ENCODE measurements around the gene SEMA6A. TPM values are rescaled to one million over a fixed set of nuclear protein-coding genes. Genes with fewer than 3 reads are reported as not detected.
A peak's percentile ranks its signal among the peaks of the same experiment; 100 is the strongest.

The SEMA6A gene
- total and polyA plus RNA-seq, 5 donors from 2014 or later = 0.15 to 1.4 (median 0.54) TPM; not detected in 1

- Histone ChIP-seq H3K27me3 (ENCODE audit: control insufficient read depth, insufficient read depth, low read length) (no peaks in the 10 kb centered on the region), H3K9me3 (ENCODE audit: control insufficient read depth in 2 of 2, low read length in 2 of 2) (no peaks in the 10 kb centered on the region), H3K4me1 (ENCODE audit: control insufficient read depth, insufficient read depth, low read length, poor library complexity, severe bottlenecking) (no peaks in the 10 kb centered on the region), H3K27ac (ENCODE audit: insufficient read depth, low read length, poor library complexity, severe bottlenecking) (no peak overlapping the region), H3K36me3 (ENCODE audit: control insufficient read depth, insufficient read depth, low read length) (no peaks in the 10 kb centered on the region), H3K4me3 (ENCODE audit: low read depth, low read length) (no peak overlapping the region)
- DNase-seq = no peak
- no peak for ATAC-seq (ENCODE audit: low read depth in 2 of 2)
- H3K4me3 Mint-ChIP-seq = no peak overlapping the region
- no peaks in the 10 kb centered on the region for H3K4me1 Mint-ChIP-seq
- H3K36me3 Mint-ChIP-seq = peaks cover 48% of the 10 kb centered on the region
- peaks cover 0 to 2% (median 0%) of the 10 kb centered on the region in 7 donors for H3K9me3 Mint-ChIP-seq
- peak overlapping the region in 1 of 3 donors; percentile 33 for H3K27ac Mint-ChIP-seq
- H3K27me3 Mint-ChIP-seq = no peaks in the 10 kb centered on the region
Measured at GRCh38 chr5:116402235-116402634, 172.4 kb downstream of the SEMA6A start.

- Histone ChIP-seq H3K4me1 (ENCODE audit: control insufficient read depth, insufficient read depth, low read length, poor library complexity, severe bottlenecking) (no peaks in the 10 kb centered on the region), H3K27ac (ENCODE audit: insufficient read depth, low read length, poor library complexity, severe bottlenecking) (no peak overlapping the region), H3K36me3 (ENCODE audit: control insufficient read depth, insufficient read depth, low read length) (no peaks in the 10 kb centered on the region), H3K9me3 (ENCODE audit: control insufficient read depth in 2 of 2, low read length in 2 of 2) (no peaks in the 10 kb centered on the region), H3K27me3 (ENCODE audit: control insufficient read depth, insufficient read depth, low read length) (no peaks in the 10 kb centered on the region), H3K4me3 (ENCODE audit: low read depth, low read length) (no peak overlapping the region)
- ATAC-seq (ENCODE audit: low read depth in 2 of 2) (no peak), DNase-seq (no peak)
- Mint-ChIP-seq H3K9me3 (peaks cover 0 to 2% (median 0%) of the 10 kb centered on the region in 7 donors), H3K36me3 (peaks cover 46% of the 10 kb centered on the region), H3K27ac (no peak overlapping the region), H3K4me1 (no peaks in the 10 kb centered on the region), H3K27me3 (no peaks in the 10 kb centered on the region), H3K4me3 (no peak overlapping the region)
Measured at GRCh38 chr5:116401576-116401975, 173.0 kb downstream of the SEMA6A start.

GRCh38 chr5:116396476-116397099 lies 178.0 kb downstream of the SEMA6A start:
- no peak for DNase-seq
- H3K4me3 Mint-ChIP-seq = no peak overlapping the region
- Histone ChIP-seq H3K9me3 (ENCODE audit: control insufficient read depth in 2 of 2, low read length in 2 of 2) (no peaks in the 10 kb centered on the region), H3K4me1 (ENCODE audit: control insufficient read depth, insufficient read depth, low read length, poor library complexity, severe bottlenecking) (no peaks in the 10 kb centered on the region), H3K27me3 (ENCODE audit: control insufficient read depth, insufficient read depth, low read length) (no peaks in the 10 kb centered on the region), H3K27ac (ENCODE audit: insufficient read depth, low read length, poor library complexity, severe bottlenecking) (no peak overlapping the region), H3K36me3 (ENCODE audit: control insufficient read depth, insufficient read depth, low read length) (no peaks in the 10 kb centered on the region), H3K4me3 (ENCODE audit: low read depth, low read length) (no peak overlapping the region)
- H3K4me1 Mint-ChIP-seq = no peaks in the 10 kb centered on the region
- peak overlapping the region in 1 of 3 donors; percentile 67 for H3K27ac Mint-ChIP-seq
- peaks cover 24% of the 10 kb centered on the region for H3K36me3 Mint-ChIP-seq
- no peak for ATAC-seq (ENCODE audit: low read depth in 2 of 2)
- H3K9me3 Mint-ChIP-seq = peaks cover 0 to 3% (median 0%) of the 10 kb centered on the region in 7 donors
- H3K27me3 Mint-ChIP-seq = no peaks in the 10 kb centered on the region

- H3K36me3 ChIP-seq (ENCODE audit: control insufficient read depth, insufficient read depth, low read length) = no peaks in the 10 kb centered on the region
- Mint-ChIP-seq H3K9me3 (peaks cover 0 to 9% (median 1%) of the 10 kb centered on the region in 7 donors), H3K27ac (no peak overlapping the region), H3K4me1 (no peaks in the 10 kb centered on the region), H3K27me3 (no peaks in the 10 kb centered on the region), H3K36me3 (peaks cover 21% of the 10 kb centered on the region), H3K4me3 (no peak overlapping the region)
- DNase-seq = no peak
- no peaks in the 10 kb centered on the region for H3K27me3 ChIP-seq (ENCODE audit: control insufficient read depth, insufficient read depth, low read length)
- no peaks in the 10 kb centered on the region for H3K9me3 ChIP-seq (ENCODE audit: control insufficient read depth in 2 of 2, low read length in 2 of 2)
- no peak overlapping the region for H3K27ac ChIP-seq (ENCODE audit: insufficient read depth, low read length, poor library complexity, severe bottlenecking)
- ATAC-seq (ENCODE audit: low read depth in 2 of 2) = no peak
- no peaks in the 10 kb centered on the region for H3K4me1 ChIP-seq (ENCODE audit: control insufficient read depth, insufficient read depth, low read length, poor library complexity, severe bottlenecking)
- no peak overlapping the region for H3K4me3 ChIP-seq (ENCODE audit: low read depth, low read length)
Measured at GRCh38 chr5:116395631-116396203, 178.9 kb downstream of the SEMA6A start.

- ATAC-seq (ENCODE audit: low read depth in 2 of 2) (no peak), DNase-seq (no peak)
- H3K4me1 Mint-ChIP-seq = no peaks in the 10 kb centered on the region
- H3K9me3 Mint-ChIP-seq = peaks cover 0 to 11% (median 1%) of the 10 kb centered on the region in 7 donors
- H3K36me3 Mint-ChIP-seq = peaks cover 20% of the 10 kb centered on the region
- H3K4me1 ChIP-seq (ENCODE audit: control insufficient read depth, insufficient read depth, low read length, poor library complexity, severe bottlenecking) = no peaks in the 10 kb centered on the region
- no peaks in the 10 kb centered on the region for H3K27me3 Mint-ChIP-seq
- H3K4me3 ChIP-seq (ENCODE audit: low read depth, low read length) = no peak overlapping the region
- H3K27me3 ChIP-seq (ENCODE audit: control insufficient read depth, insufficient read depth, low read length) = no peaks in the 10 kb centered on the region
- H3K4me3 Mint-ChIP-seq = no peak overlapping the region
- no peak overlapping the region for H3K27ac Mint-ChIP-seq
- H3K9me3 ChIP-seq (ENCODE audit: control insufficient read depth in 2 of 2, low read length in 2 of 2) = no peaks in the 10 kb centered on the region
- no peaks in the 10 kb centered on the region for H3K36me3 ChIP-seq (ENCODE audit: control insufficient read depth, insufficient read depth, low read length)
- no peak overlapping the region for H3K27ac ChIP-seq (ENCODE audit: insufficient read depth, low read length, poor library complexity, severe bottlenecking)
Measured at GRCh38 chr5:116395226-116395625, 179.4 kb downstream of the SEMA6A start.

GRCh38 chr5:116394186-116394867 lies 180.3 kb downstream of the SEMA6A start:
- Histone ChIP-seq H3K4me1 (ENCODE audit: control insufficient read depth, insufficient read depth, low read length, poor library complexity, severe bottlenecking) (no peaks in the 10 kb centered on the region), H3K4me3 (ENCODE audit: low read depth, low read length) (no peak overlapping the region), H3K36me3 (ENCODE audit: control insufficient read depth, insufficient read depth, low read length) (no peaks in the 10 kb centered on the region), H3K27ac (ENCODE audit: insufficient read depth, low read length, poor library complexity, severe bottlenecking) (no peak overlapping the region), H3K27me3 (ENCODE audit: control insufficient read depth, insufficient read depth, low read length) (no peaks in the 10 kb centered on the region), H3K9me3 (ENCODE audit: control insufficient read depth in 2 of 2, low read length in 2 of 2) (no peaks in the 10 kb centered on the region)
- H3K4me3 Mint-ChIP-seq = no peak overlapping the region
- no peaks in the 10 kb centered on the region for H3K4me1 Mint-ChIP-seq
- peaks cover 11% of the 10 kb centered on the region for H3K36me3 Mint-ChIP-seq
- H3K9me3 Mint-ChIP-seq = peaks cover 0 to 18% (median 1%) of the 10 kb centered on the region in 7 donors
- ATAC-seq (ENCODE audit: low read depth in 2 of 2) (no peak), DNase-seq (no peak)
- no peaks in the 10 kb centered on the region for H3K27me3 Mint-ChIP-seq
- H3K27ac Mint-ChIP-seq = peak overlapping the region in 1 of 3 donors; percentile 5
